GM15510 (cell line): Measurements from ENCODE around the gene ANKRD34B.

ENCODE experiments used
- POLR2A ChIP-seq: IDR thresholded peaks from 3 replicates; pipeline ENCODE4 v1.6.1; 2011; ENCODE audit warnings: borderline replicate concordance; ENCODE audit not compliant: insufficient read length; ENCODE audit errors: extremely low read depth

The ANKRD34B gene

DNA sequence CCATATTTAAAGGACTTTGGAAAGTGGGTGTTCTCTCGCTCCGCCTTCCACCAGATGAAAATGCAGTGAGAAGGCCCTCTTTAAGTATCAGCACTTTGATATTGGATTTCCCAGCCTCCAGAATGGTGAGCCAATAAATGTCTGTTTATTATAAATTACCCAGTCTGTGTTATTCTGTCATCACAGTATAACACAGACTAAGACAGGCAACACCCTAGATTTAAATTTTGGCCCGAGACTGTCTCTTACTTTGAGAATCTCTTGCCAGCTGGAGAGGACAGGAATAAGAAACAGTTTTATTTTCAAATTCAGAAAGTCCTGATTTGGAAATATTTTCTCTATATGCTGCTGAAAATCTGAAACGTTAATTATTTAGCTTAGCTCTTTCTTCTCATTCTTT, 60.7 kb downstream of the ANKRD34B start:
- TF ChIP-seq POLR2A = no peak

- no peak for TF ChIP-seq POLR2A
These were observed 61.2 kb downstream of the ANKRD34B start for GRCh38 chr5:80508844-80509243.

GRCh38 chr5:80507663-80508062, 62.4 kb downstream of the ANKRD34B start:
- no peak for TF ChIP-seq POLR2A
